K562 (cell line): Measurements from ENCODE around the gene NCMAP. TPM values are rescaled to one million over a fixed set of nuclear protein-coding genes. Genes with fewer than 3 reads are reported as not detected.

Experiments
- ASH1L ChIP-seq: fragments of 450-650 bp; IDR thresholded peaks from 2 replicates; pipeline ENCODE4 v1.6.1; 2018; ENCODE audit warnings: borderline replicate concordance, mild to moderate bottlenecking, low read depth; ENCODE audit not compliant: partially characterized antibody
- BACH1 ChIP-seq: fragments of 200-800 bp; sonication (Bioruptor generic); IDR thresholded peaks from 2 replicates; pipeline ENCODE4 v1.6.1; 2016; ENCODE audit warnings: missing genetic modification characterization, missing compliant biosample characterization
- E2F4 ChIP-seq: sonication (generic); formaldehyde crosslinking; IDR thresholded peaks from 2 replicates; pipeline ENCODE4 v1.8.0; 2022; ENCODE audit warnings: mild to moderate bottlenecking, low read depth, missing genetic modification reagents
- KAT8 ChIP-seq: fragments of 450-650 bp; IDR thresholded peaks from 2 replicates; pipeline ENCODE4 v1.6.1; 2016; ENCODE audit warnings: low read depth, mild to moderate bottlenecking
- MLX ChIP-seq, 2 experiments: fragments of 450-650 bp in 1 of 2; sonication (generic) in 1 of 2; formaldehyde crosslinking; conservative IDR thresholded peaks; 2 replicates each; pipeline versions ENCODE4 v1.4.0 to v1.8.1; 2020 to 2022; ENCODE audit warnings: mild to moderate bottlenecking in 1 of 2, missing genetic modification reagents in 1 of 2
- NFXL1 ChIP-seq: fragments of 450-650 bp; formaldehyde crosslinking; IDR thresholded peaks from 2 replicates; pipeline ENCODE4 v1.4.0; 2021; ENCODE audit warnings: mild to moderate bottlenecking
- NONO ChIP-seq, 2 experiments: fragments of 200-400 bp in 1 of 2; fragments of 450-650 bp in 1 of 2; formaldehyde crosslinking in 1 of 2; IDR thresholded peaks; 2 replicates each; pipeline ENCODE4 v1.6.1; 2017; ENCODE audit warnings: low read depth in 2 of 2, mild to moderate bottlenecking in 2 of 2, moderate library complexity in 2 of 2, low read length in 1 of 2
- RBFOX2 ChIP-seq: fragments of 200-400 bp; formaldehyde crosslinking; IDR thresholded peaks from 2 replicates; pipeline ENCODE4 v1.6.1; 2017; ENCODE audit warnings: low read depth, mild to moderate bottlenecking, low read length, moderate library complexity
- ZNF146 ChIP-seq: IDR thresholded peaks from one replicate; pipeline ENCODE4 v1.6.1; 2018; ENCODE audit warnings: missing compliant biosample characterization; ENCODE audit not compliant: unreplicated experiment
- ZNF165 ChIP-seq: fragments of 250-450 bp; sonication (Bioruptor Pico); IDR thresholded peaks from 2 replicates; pipeline ENCODE4 v1.4.0; 2020; ENCODE audit warnings: borderline replicate concordance
- ZNF407 ChIP-seq: fragments of 450-650 bp; IDR thresholded peaks from 2 replicates; pipeline ENCODE4 v1.6.1; 2016; ENCODE audit warnings: low read depth
- ZNF639 ChIP-seq, 2 experiments: fragments of 200-800 bp in 1 of 2; sonication (Bioruptor generic) in 1 of 2; sonication (generic) in 1 of 2; formaldehyde crosslinking in 1 of 2; IDR thresholded peaks in 1 of 2; conservative IDR thresholded peaks in 1 of 2; 2 replicates each; pipeline versions ENCODE4 v1.5.0 to v1.6.1; 2016 to 2020; ENCODE audit warnings: missing compliant biosample characterization in 1 of 2, missing genetic modification characterization in 1 of 2, missing genetic modification reagents in 1 of 2
- ZNF75A ChIP-seq: fragments of 450-650 bp; formaldehyde crosslinking; IDR thresholded peaks from 2 replicates; pipeline ENCODE4 v1.4.0; 2020; ENCODE audit warnings: mild to moderate bottlenecking
- ZNF76 ChIP-seq: fragments of 250-450 bp; sonication (Bioruptor Pico); IDR thresholded peaks from 2 replicates; pipeline ENCODE4 v1.4.0; 2020; ENCODE audit warnings: mild to moderate bottlenecking, moderate library complexity, borderline replicate concordance
- polyA plus RNA-seq, 8 experiments: library from polyadenylated mRNA; depleted of rRNA in 4 of 8; stranded (reverse) in 5 of 8; unstranded in 3 of 8; fragments of >200 nt; fragmentation: Nextera tagmentation in 2 of 8; fragmentation: Illumina TruSeq in 1 of 8; extraction: Ambion mirVana in 2 of 8; extraction: Trizol in 1 of 8; gene quantifications; 2 replicates each; pipeline versions ENCODE4 v1.2.1 to v1.2.3, GENCODE V29; 2011 to 2014; ENCODE audit warnings: inconsistent platforms in 1 of 8, missing spikeins in 1 of 8
- total RNA-seq, 7 experiments: library from RNA; depleted of rRNA in 6 of 7; stranded (reverse); fragments of >200 nt in 6 of 7; fragmentation: Illumina TruSeq in 2 of 7; extraction: Trizol in 2 of 7; gene quantifications; 2 replicates each; pipeline versions ENCODE4 v1.2.1 to v1.2.3, GENCODE V29; 2011 to 2021; ENCODE audit warnings: low replicate concordance in 1 of 7

NCMAP gene
- total and polyA plus RNA-seq, 9 of the 15 experiments (the other 6 are each of a cell fraction or from before 2014, with no cell fraction given) = 0.03 TPM; not detected in 8

- TF ChIP-seq E2F4 (CRISPR knock-in tag) = peak; percentile 40; the same call in 1 of the 2 replicates
- 0 out of 2 replicates have a peak, but pooled peaks have one; percentile 44 for TF ChIP-seq ZNF76
- peak; percentile 92 for TF ChIP-seq RBFOX2
- peak; percentile 99 for TF ChIP-seq ZNF407
- no peak for TF ChIP-seq NFXL1
- 0 out of 4 replicates have a peak, but pooled peaks have one; percentile 26 to 50 for TF ChIP-seq MLX (CRISPR knock-in tag; conservative IDR thresholded peaks at IDR 0.05)
- TF ChIP-seq ZNF146 (CRISPR knock-in tag) = no peak
- peak in 1 of 2 experiments; percentile 94; a peak in 2 of 4 replicates for TF ChIP-seq ZNF639 (CRISPR knock-in tag; conservative IDR thresholded peaks at IDR 0.05 in 1 of 2, IDR thresholded peaks at IDR 0.05 in 1 of 2)
- no peak for TF ChIP-seq ZNF165 (CRISPR knock-in tag)
- TF ChIP-seq BACH1 = no peak
- no peak for TF ChIP-seq NONO (IDR thresholded peaks at IDR 0.05; ENCODE audit: low read depth in 2 of 2, low read length in 1 of 2)
- TF ChIP-seq ASH1L = no peak
- TF ChIP-seq ZNF75A = no peak
- TF ChIP-seq KAT8 = no peak
These were observed 86.8 kb downstream of the NCMAP start, which contains the start of gene SRRM1 (continued) for GRCh38 chr1:24642481-24643362.
